Peyer's patch (tissue), 4 donors: ENCODE measurements around the gene CDON. TPM values are rescaled to one million over a fixed set of nuclear protein-coding genes. Genes with fewer than 3 reads are reported as not detected.

Experiments
- DNase-seq, 3 donors: peaks; one replicate each; pipeline ENCODE4 v3.0.0-alpha.2; 2017 to 2019
- H3K27ac ChIP-seq, 4 donors: fragments of 200-600 bp; sonication (generic); one replicate each; pipeline ENCODE4 v1.5.1; 2016 to 2019
- H3K27me3 ChIP-seq, 2 donors: fragments of 200-600 bp; sonication (generic); one replicate each; pipeline ENCODE4 v1.5.1; 2019
- H3K36me3 ChIP-seq, 3 donors: fragments of 200-600 bp; sonication (generic); one replicate each; pipeline ENCODE4 v1.5.1; 2016 to 2019
- H3K4me1 ChIP-seq, 4 donors: fragments of 200-600 bp; sonication (generic); one replicate each; pipeline ENCODE4 v1.5.1; 2016 to 2019
- H3K4me3 ChIP-seq, 4 donors: fragments of 200-600 bp; sonication (generic); 1 replicate in 3 of 4; 2 replicates in 1 of 4; pipeline ENCODE4 v1.5.1; 2016 to 2019; ENCODE audit warnings: mild to moderate bottlenecking in 1 of 4
- H3K9me3 ChIP-seq, 4 donors: fragments of 200-600 bp; sonication (generic); one replicate each; pipeline ENCODE4 v1.5.1; 2016 to 2019; ENCODE audit warnings: mild to moderate bottlenecking in 1 of 4
- CTCF ChIP-seq, 6 experiments: fragments of 450-650 bp in 4 of 6; fragments of 200-600 bp in 2 of 6; sonication (generic) in 1 of 6; IDR thresholded peaks; one replicate each; pipeline ENCODE4 v1.5.1; 2017 to 2019; ENCODE audit warnings: antibody characterized with exemption in 6 of 6, mild to moderate bottlenecking in 3 of 6, moderate library complexity in 1 of 6
- POLR2A ChIP-seq, 2 donors: fragments of 450-650 bp; IDR thresholded peaks; one replicate each; pipeline ENCODE4 v1.5.1; 2017; ENCODE audit warnings: antibody characterized with exemption in 2 of 2, mild to moderate bottlenecking in 2 of 2, moderate library complexity in 2 of 2
- total RNA-seq, 4 donors: library from RNA; depleted of rRNA; stranded (reverse); fragments of >200 nt; gene quantifications; one replicate each; pipeline ENCODE4 v1.1.0, GENCODE V29; 2016

The CDON gene
- total RNA-seq, 4 donors from 2014 or later, result 1.9 to 8.0 (median 3.8) TPM

GRCh38 chr11:125968354-125968753 is 94.3 kb downstream of the CDON start:
- Histone ChIP-seq H3K4me1 (no peaks in the 10 kb centered on the region), H3K4me3 (no peak overlapping the region), H3K27me3 (no peaks in the 10 kb centered on the region), H3K9me3 (no peaks in the 10 kb centered on the region), H3K27ac (no peak overlapping the region), H3K36me3 (no peaks in the 10 kb centered on the region)
- TF ChIP-seq POLR2A (IDR thresholded peaks at IDR 0.05) (no peak), CTCF (IDR thresholded peaks at IDR 0.05) (no peak)
- no peak for DNase-seq

GRCh38 chr11:125967515-125967914 is 95.2 kb downstream of the CDON start:
- H3K27me3 ChIP-seq, result no peaks in the 10 kb centered on the region
- no peak overlapping the region for H3K4me3 ChIP-seq
- H3K4me1 ChIP-seq, result no peaks in the 10 kb centered on the region
- no peaks in the 10 kb centered on the region for H3K36me3 ChIP-seq
- H3K27ac ChIP-seq, result no peak overlapping the region
- no peak for DNase-seq
- TF ChIP-seq CTCF (IDR thresholded peaks at IDR 0.05), result no peak
- no peak for TF ChIP-seq POLR2A (IDR thresholded peaks at IDR 0.05)
- no peaks in the 10 kb centered on the region for H3K9me3 ChIP-seq

- Histone ChIP-seq H3K4me3 (no peak overlapping the region), H3K27me3 (no peaks in the 10 kb centered on the region), H3K4me1 (no peaks in the 10 kb centered on the region), H3K9me3 (no peaks in the 10 kb centered on the region), H3K36me3 (no peaks in the 10 kb centered on the region), H3K27ac (no peak overlapping the region)
- TF ChIP-seq POLR2A (IDR thresholded peaks at IDR 0.05), result no peak
- no peak for TF ChIP-seq CTCF (IDR thresholded peaks at IDR 0.05)
- no peak for DNase-seq
These were observed 101.9 kb downstream of the CDON start for GRCh38 chr11:125960771-125961170.

GRCh38 chr11:125959931-125960330 is 102.7 kb downstream of the CDON start:
- DNase-seq, result no peak
- no peak overlapping the region for H3K4me3 ChIP-seq
- no peaks in the 10 kb centered on the region for H3K9me3 ChIP-seq
- no peak overlapping the region for H3K27ac ChIP-seq
- no peaks in the 10 kb centered on the region for H3K27me3 ChIP-seq
- no peaks in the 10 kb centered on the region for H3K4me1 ChIP-seq
- no peak for TF ChIP-seq POLR2A (IDR thresholded peaks at IDR 0.05)
- no peak for TF ChIP-seq CTCF (IDR thresholded peaks at IDR 0.05)
- H3K36me3 ChIP-seq, result no peaks in the 10 kb centered on the region

GRCh38 chr11:125959511-125959910 is 103.2 kb downstream of the CDON start:
- H3K36me3 ChIP-seq, result no peaks in the 10 kb centered on the region
- DNase-seq, result no peak
- H3K27ac ChIP-seq, result no peak overlapping the region
- TF ChIP-seq CTCF (IDR thresholded peaks at IDR 0.05), result no peak
- TF ChIP-seq POLR2A (IDR thresholded peaks at IDR 0.05), result no peak
- no peaks in the 10 kb centered on the region for H3K9me3 ChIP-seq
- H3K4me1 ChIP-seq, result no peaks in the 10 kb centered on the region
- H3K4me3 ChIP-seq, result no peak overlapping the region
- no peaks in the 10 kb centered on the region for H3K27me3 ChIP-seq

- Histone ChIP-seq H3K27me3 (no peaks in the 10 kb centered on the region), H3K4me1 (no peaks in the 10 kb centered on the region), H3K27ac (no peak overlapping the region), H3K9me3 (no peaks in the 10 kb centered on the region), H3K4me3 (no peak overlapping the region), H3K36me3 (no peaks in the 10 kb centered on the region)
- no peak for DNase-seq
- TF ChIP-seq POLR2A (IDR thresholded peaks at IDR 0.05) (no peak), CTCF (IDR thresholded peaks at IDR 0.05) (no peak)
These were observed 103.7 kb downstream of the CDON start for GRCh38 chr11:125958872-125959400.
